Activated CD4-positive, alpha-beta T cell treated with anti-CD3 and anti-CD28 coated beads for 36 hours (primary cell): ENCODE results near the gene RASGRP1. TPM values are rescaled to one million over a fixed set of nuclear protein-coding genes. Genes with fewer than 3 reads are reported as not detected.
A peak's percentile ranks its signal among the peaks of the same experiment; 100 is the strongest.

Experiments used
- ATAC-seq: fragments of 200-7000 bp; cut with Tn5 transposase; one replicate; pipeline ENCODE4 v1.10.0; 2021; ENCODE audit warnings: mild to moderate bottlenecking, moderate library complexity
- CTCF ChIA-PET: fragments of 350-600 bp; sonication (Branson Sonifier 250); formaldehyde crosslinking; loops from one replicate; lab custom pipeline; 2021; ENCODE audit warnings: antibody characterized with exemption; lab: Charles Lee
- POLR2A ChIA-PET: fragments of 350-600 bp; sonication (Branson Sonifier 250); formaldehyde crosslinking; loops from one replicate; lab custom pipeline; 2021; ENCODE audit warnings: antibody characterized with exemption, inconsistent platforms; lab: Charles Lee
- DNase-seq: peaks from one replicate; pipeline ENCODE4 v3.0.0-alpha.2; 2020
- H3K27ac Mint-ChIP-seq: one replicate; pipeline ENCODE4 v1.8.0; 2021; ENCODE audit warnings: mixed read lengths
- H3K27me3 Mint-ChIP-seq: one replicate; pipeline ENCODE4 v1.8.0; 2021; ENCODE audit warnings: mixed read lengths
- H3K36me3 Mint-ChIP-seq: one replicate; pipeline ENCODE4 v1.8.0; 2021; ENCODE audit warnings: low read depth, mixed read lengths
- H3K4me1 Mint-ChIP-seq: one replicate; pipeline ENCODE4 v1.8.0; 2021; ENCODE audit warnings: mixed read lengths
- H3K4me3 Mint-ChIP-seq: one replicate; pipeline ENCODE4 v1.8.0; 2021; ENCODE audit warnings: mild to moderate bottlenecking, moderate library complexity, mixed read lengths
- H3K9me3 Mint-ChIP-seq: one replicate; pipeline ENCODE4 v1.8.0; 2021; ENCODE audit warnings: low read depth, mixed read lengths
- intact Hi-C, 2 experiments: fragments of 100-400 bp; cut with DNase I in 1 of 2; cut with micrococcal nuclease in 1 of 2; formaldehyde crosslinking; loops; one replicate each; pipeline versions ENCODE4 v1.14.2 to v1.15.1; 2022 to 2024; cut with DNase I, micrococcal nuclease
- total RNA-seq, 2 experiments: library from RNA; stranded (reverse); gene quantifications; one replicate each; pipeline ENCODE4 v1.2.3, GENCODE V29; 2021

RASGRP1 gene
- total RNA-seq, 2 experiments from 2014 or later: 102 to 120 TPM

GRCh38 chr15:38490242-38490922 lies 74.2 kb downstream of the RASGRP1 start:
- ChIA-PET POLR2A (interaction anchor here (1.5 kb wide), 1 partner anchor 200 kb away, joined by 4 read pairs; no protein-coding TSS in a partner anchor), CTCF (interaction anchor here (0.7 to 5.0 kb wide), 7 partner anchors 8 to 207 kb away, joined by 3 to 27 read pairs (median 4); no protein-coding TSS in a partner anchor)
- DNase-seq (no peak), ATAC-seq (no peak)
- H3K36me3 Mint-ChIP-seq: peaks cover 70% of the 10 kb centered on the region
- intact Hi-C loops: no loop called here
- H3K27ac Mint-ChIP-seq: peak overlapping the region; percentile 71
- H3K4me1 Mint-ChIP-seq: peaks cover 54% of the 10 kb centered on the region
- H3K4me3 Mint-ChIP-seq: no peak overlapping the region
- H3K27me3 Mint-ChIP-seq: no peaks in the 10 kb centered on the region
- H3K9me3 Mint-ChIP-seq: no peaks in the 10 kb centered on the region

DNA sequence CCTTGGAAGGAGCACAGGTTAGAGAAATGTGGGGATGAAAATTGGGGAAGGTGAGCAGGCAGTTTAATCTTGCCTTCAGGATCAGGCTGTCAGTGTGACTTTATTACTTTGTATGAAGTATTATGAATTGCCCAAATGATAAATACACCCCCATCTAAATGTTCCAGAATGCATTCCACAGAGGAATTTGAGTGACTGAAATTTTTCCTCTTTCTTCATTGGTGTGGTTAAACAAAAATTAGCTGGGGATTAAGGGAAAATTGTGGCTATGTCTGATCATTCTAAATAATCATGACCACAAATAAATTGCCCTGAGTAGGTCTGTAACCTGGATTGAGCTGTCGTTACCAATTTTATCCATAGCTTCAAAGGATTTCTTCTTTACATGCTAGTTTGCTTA lies 77.2 kb downstream of the RASGRP1 start:
- intact Hi-C loops: loop anchor here (1.0 to 2.0 kb wide), 5 partner anchors 73 to 203 kb away; no protein-coding TSS in a partner anchor
- ChIA-PET CTCF (interaction anchor here (0.7 to 1.5 kb wide), 9 partner anchors 11 to 212 kb away, joined by 3 to 8 read pairs (median 4); partner anchors contain the start of gene FAM98B), POLR2A (no interaction called here)
- Mint-ChIP-seq H3K9me3 (no peaks in the 10 kb centered on the region), H3K4me1 (peaks cover 52% of the 10 kb centered on the region), H3K4me3 (no peak overlapping the region), H3K27me3 (no peaks in the 10 kb centered on the region), H3K27ac (peak overlapping the region; percentile 92), H3K36me3 (peaks cover 55% of the 10 kb centered on the region)
- DNase-seq (no peak), ATAC-seq (no peak)

DNA sequence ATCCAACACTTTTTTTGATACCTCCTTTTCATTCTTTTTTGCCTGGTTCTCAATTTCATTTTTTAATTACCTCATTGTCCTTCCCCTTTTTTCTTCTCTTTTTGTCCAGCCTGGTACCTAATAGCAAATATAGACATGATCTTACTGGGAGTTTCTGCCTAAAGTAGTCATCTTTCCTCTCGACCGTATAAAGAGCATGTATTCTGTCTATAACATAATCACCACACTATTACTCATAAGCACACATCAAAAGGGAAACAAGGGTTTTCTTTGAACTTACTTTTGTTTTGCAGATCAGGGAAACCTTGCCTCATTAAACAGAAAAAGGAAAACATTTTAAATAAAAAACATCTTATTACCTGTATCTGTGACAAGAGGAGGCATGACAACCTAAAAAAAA lies 77.7 kb downstream of the RASGRP1 start:
- peak overlapping the region; percentile 92 for H3K27ac Mint-ChIP-seq
- ATAC-seq: peak; percentile 91
- H3K9me3 Mint-ChIP-seq: no peaks in the 10 kb centered on the region
- ChIA-PET POLR2A (no interaction called here), CTCF (interaction anchor here (0.9 to 2.1 kb wide), 10 partner anchors 11 to 209 kb away, joined by 3 to 8 read pairs (median 4); partner anchors contain the start of gene FAM98B)
- H3K4me1 Mint-ChIP-seq: peaks cover 52% of the 10 kb centered on the region
- intact Hi-C loops: loop anchor here (1.0 to 2.0 kb wide), 5 partner anchors 73 to 204 kb away; no protein-coding TSS in a partner anchor
- peak overlapping the region; percentile 8 for H3K4me3 Mint-ChIP-seq
- H3K36me3 Mint-ChIP-seq: peaks cover 56% of the 10 kb centered on the region
- H3K27me3 Mint-ChIP-seq: no peaks in the 10 kb centered on the region
- DNase-seq: no peak

DNA sequence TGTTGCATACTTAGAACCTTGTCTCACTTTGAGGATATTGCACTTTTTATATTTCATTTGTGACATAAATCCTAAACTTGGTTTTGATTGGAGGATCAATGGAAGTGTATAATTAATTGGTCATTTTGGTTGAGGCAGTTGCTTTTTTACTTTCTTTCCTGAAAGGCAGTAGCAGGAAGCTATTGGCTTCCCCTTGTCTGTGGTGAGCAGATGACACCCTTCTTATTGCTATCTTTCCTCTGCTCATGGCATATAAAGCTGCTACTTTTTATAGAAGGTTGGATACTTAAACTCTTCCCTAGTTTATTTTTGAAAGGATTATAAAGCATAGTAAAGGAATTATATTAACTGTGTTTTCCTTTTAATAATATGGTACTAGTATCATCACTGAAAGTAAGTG lies 82.0 kb downstream of the RASGRP1 start:
- peak overlapping the region; percentile 30 for H3K27ac Mint-ChIP-seq
- no peak overlapping the region for H3K4me3 Mint-ChIP-seq
- intact Hi-C loops: no loop called here
- ATAC-seq (no peak), DNase-seq (no peak)
- ChIA-PET POLR2A (no interaction called here), CTCF (interaction anchor here (1.4 to 1.9 kb wide), 5 partner anchors 81 to 216 kb away, joined by 5 to 8 read pairs (median 5); partner anchors contain the start of gene RASGRP1)
- peaks cover 37% of the 10 kb centered on the region for H3K4me1 Mint-ChIP-seq
- H3K27me3 Mint-ChIP-seq: no peaks in the 10 kb centered on the region
- H3K36me3 Mint-ChIP-seq: peaks cover 38% of the 10 kb centered on the region
- no peaks in the 10 kb centered on the region for H3K9me3 Mint-ChIP-seq

DNA sequence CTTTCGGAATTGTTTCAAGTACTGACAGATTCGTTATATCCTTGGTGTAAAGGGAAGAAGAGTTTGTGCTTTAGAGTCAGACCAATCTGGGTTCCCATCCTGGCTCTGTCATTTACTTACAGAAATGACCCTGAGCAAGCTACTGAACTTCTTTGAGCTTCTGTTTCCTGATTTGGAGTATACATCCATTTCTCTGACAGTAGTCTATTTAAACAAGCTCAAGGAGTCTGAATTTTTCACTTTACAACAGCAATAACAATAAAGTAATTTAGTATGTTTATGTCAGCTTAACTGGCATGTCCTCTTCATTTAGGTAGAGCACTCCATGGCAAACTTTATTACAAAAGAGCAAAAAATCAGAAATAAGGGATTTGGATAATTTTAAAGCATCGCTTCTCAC lies 82.9 kb downstream of the RASGRP1 start:
- no peaks in the 10 kb centered on the region for H3K9me3 Mint-ChIP-seq
- ChIA-PET POLR2A (no interaction called here), CTCF (interaction anchor here (0.7 to 1.9 kb wide), 8 partner anchors 13 to 218 kb away, joined by 3 to 8 read pairs (median 5); partner anchors contain the start of gene RASGRP1)
- no peak overlapping the region for H3K4me3 Mint-ChIP-seq
- peaks cover 33% of the 10 kb centered on the region for H3K36me3 Mint-ChIP-seq
- intact Hi-C loops: no loop called here
- H3K4me1 Mint-ChIP-seq: peaks cover 33% of the 10 kb centered on the region
- DNase-seq (no peak), ATAC-seq (no peak)
- H3K27me3 Mint-ChIP-seq: no peaks in the 10 kb centered on the region
- H3K27ac Mint-ChIP-seq: peak overlapping the region; percentile 30

GRCh38 chr15:38481113-38481512 lies 83.5 kb downstream of the RASGRP1 start:
- Mint-ChIP-seq H3K27ac (no peak overlapping the region), H3K4me3 (no peak overlapping the region), H3K9me3 (no peaks in the 10 kb centered on the region), H3K4me1 (peaks cover 27% of the 10 kb centered on the region), H3K27me3 (no peaks in the 10 kb centered on the region), H3K36me3 (peaks cover 32% of the 10 kb centered on the region)
- ChIA-PET CTCF (interaction anchor here (0.7 to 1.8 kb wide), 5 partner anchors 41 to 219 kb away, joined by 4 to 8 read pairs (median 5); no protein-coding TSS in a partner anchor), POLR2A (no interaction called here)
- no peak for ATAC-seq
- intact Hi-C loops: no loop called here
- DNase-seq: no peak

DNA sequence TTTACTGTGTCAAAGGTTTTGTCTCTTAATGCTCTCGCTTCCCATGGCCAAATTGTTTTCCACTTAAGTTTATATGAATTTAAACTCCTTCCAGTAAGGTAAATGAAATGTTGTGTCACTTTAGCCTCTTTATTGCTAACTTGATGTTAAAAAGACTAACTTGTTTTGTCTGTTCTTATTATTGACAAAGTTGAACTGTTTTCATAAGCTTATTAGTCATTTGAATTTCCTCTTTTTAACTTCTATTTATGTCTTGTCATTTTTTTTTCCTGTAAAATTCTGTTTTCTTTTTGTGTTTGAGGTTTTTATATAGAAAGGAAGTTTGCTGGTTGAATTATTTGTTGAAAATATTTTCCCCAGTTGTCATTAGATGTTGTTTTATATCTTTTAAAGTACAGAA lies 84.9 kb downstream of the RASGRP1 start:
- ATAC-seq (no peak), DNase-seq (no peak)
- H3K27ac Mint-ChIP-seq: no peak overlapping the region
- peaks cover 23% of the 10 kb centered on the region for H3K4me1 Mint-ChIP-seq
- no peak overlapping the region for H3K4me3 Mint-ChIP-seq
- ChIA-PET CTCF (interaction anchor here (0.9 to 6.4 kb wide), 4 partner anchors 12 to 218 kb away, joined by 3 to 70 read pairs (median 24); no protein-coding TSS in a partner anchor), POLR2A (interaction anchor here (0.7 kb wide), 1 partner anchor 79 kb away, joined by 4 read pairs; no protein-coding TSS in a partner anchor)
- H3K27me3 Mint-ChIP-seq: no peaks in the 10 kb centered on the region
- H3K36me3 Mint-ChIP-seq: peaks cover 32% of the 10 kb centered on the region
- intact Hi-C loops: no loop called here
- H3K9me3 Mint-ChIP-seq: no peaks in the 10 kb centered on the region

DNA sequence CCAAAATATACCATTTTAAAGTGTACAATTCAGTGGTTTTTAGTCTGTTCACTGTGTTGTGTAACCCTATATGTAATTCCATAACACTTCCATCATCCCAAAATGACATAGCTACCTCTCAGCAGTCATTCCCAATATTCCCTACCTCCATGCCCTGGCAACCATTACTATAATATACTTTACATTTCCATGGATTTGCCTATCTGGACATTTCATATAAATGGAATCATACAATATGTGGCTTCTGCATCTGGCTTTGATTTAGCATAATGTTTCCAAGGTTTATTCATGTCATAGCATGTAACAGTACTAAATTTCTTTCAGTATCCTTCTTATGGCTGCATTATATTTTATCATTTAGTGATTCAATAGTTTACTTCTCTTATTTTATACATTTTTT lies 85.3 kb downstream of the RASGRP1 start:
- Mint-ChIP-seq H3K9me3 (no peaks in the 10 kb centered on the region), H3K27me3 (no peaks in the 10 kb centered on the region), H3K27ac (no peak overlapping the region), H3K36me3 (peaks cover 37% of the 10 kb centered on the region), H3K4me1 (peaks cover 27% of the 10 kb centered on the region), H3K4me3 (no peak overlapping the region)
- POLR2A ChIA-PET: no interaction called here
- CTCF ChIA-PET: interaction anchor here (0.5 to 6.4 kb wide), 9 partner anchors 11 to 1589 kb away, joined by 3 to 70 read pairs (median 3); no protein-coding TSS in a partner anchor
- no peak for ATAC-seq
- DNase-seq: no peak
- intact Hi-C loops: no loop called here

- intact Hi-C loops: no loop called here
- Mint-ChIP-seq H3K4me3 (no peak overlapping the region), H3K27ac (no peak overlapping the region), H3K36me3 (peaks cover 41% of the 10 kb centered on the region), H3K9me3 (no peaks in the 10 kb centered on the region), H3K27me3 (no peaks in the 10 kb centered on the region), H3K4me1 (peaks cover 28% of the 10 kb centered on the region)
- ATAC-seq (no peak), DNase-seq (no peak)
- CTCF ChIA-PET: interaction anchor here (1.0 to 6.4 kb wide), 10 partner anchors 8 to 224 kb away, joined by 3 to 70 read pairs (median 4); no protein-coding TSS in a partner anchor
- POLR2A ChIA-PET: no interaction called here
Observed at GRCh38 chr15:38477637-38478036, 87.0 kb downstream of the RASGRP1 start.

GRCh38 chr15:38476120-38476519 lies 88.5 kb downstream of the RASGRP1 start:
- CTCF ChIA-PET: interaction anchor here (0.9 to 6.4 kb wide), 8 partner anchors 13 to 226 kb away, joined by 3 to 70 read pairs (median 6); partner anchors contain the start of gene FAM98B
- Mint-ChIP-seq H3K4me1 (peaks cover 16% of the 10 kb centered on the region), H3K27ac (no peak overlapping the region), H3K27me3 (no peaks in the 10 kb centered on the region), H3K36me3 (peaks cover 30% of the 10 kb centered on the region), H3K9me3 (no peaks in the 10 kb centered on the region), H3K4me3 (no peak overlapping the region)
- no peak for ATAC-seq
- DNase-seq: no peak
- POLR2A ChIA-PET: no interaction called here
- intact Hi-C loops: no loop called here

DNA sequence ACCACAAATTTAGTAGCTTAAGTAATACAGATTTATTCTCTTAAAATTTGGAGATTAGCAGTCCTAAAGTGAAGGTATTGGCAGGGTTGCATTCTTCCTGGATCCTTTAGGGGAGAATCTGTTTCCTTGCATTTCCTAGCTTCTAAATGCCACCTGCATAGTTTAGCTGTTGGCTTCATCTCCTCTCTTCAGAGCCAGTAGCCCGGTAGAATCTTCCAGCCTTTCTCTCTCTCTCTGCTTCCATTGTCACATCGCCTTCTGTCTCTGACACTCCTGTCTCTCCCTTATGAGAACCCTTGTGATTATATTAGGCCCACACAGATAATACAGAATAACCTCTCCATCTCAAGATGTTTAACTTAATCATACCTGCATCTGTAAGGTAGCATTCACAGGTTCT lies 89.3 kb downstream of the RASGRP1 start:
- intact Hi-C loops: loop anchor here in 1 of 2 experiments (2.0 kb wide), 1 partner anchor 15 kb away; no protein-coding TSS in a partner anchor
- CTCF ChIA-PET: interaction anchor here (0.6 to 6.4 kb wide), 15 partner anchors 11 to 689 kb away, joined by 3 to 70 read pairs (median 4); partner anchors contain the start of gene FAM98B
- Mint-ChIP-seq H3K9me3 (no peaks in the 10 kb centered on the region), H3K27me3 (no peaks in the 10 kb centered on the region), H3K4me3 (no peak overlapping the region), H3K4me1 (peaks cover 13% of the 10 kb centered on the region), H3K27ac (no peak overlapping the region), H3K36me3 (peaks cover 28% of the 10 kb centered on the region)
- DNase-seq (no peak), ATAC-seq (no peak)
- POLR2A ChIA-PET: interaction anchor here (0.6 to 1.2 kb wide), 2 partner anchors 14 to 214 kb away, joined by 3 to 5 read pairs; no protein-coding TSS in a partner anchor
